Lung (tissue), 12 donors: ENCODE data around the gene EXOC6B. TPM values are rescaled to one million over a fixed set of nuclear protein-coding genes. Genes with fewer than 3 reads are reported as not detected.

Source experiments
- ATAC-seq: fragments of 200-7000 bp; cut with Tn5 transposase; one replicate; pipeline ENCODE4 v1.9.1; 2020; ENCODE audit warnings: moderate number of reproducible peaks; ENCODE audit not compliant: insufficient read depth, low FRiP score
- DNase-seq, 3 donors: peaks; one replicate each; pipeline ENCODE4 v3.0.0-alpha.2; 2013 to 2017
- H3K27ac ChIP-seq, 2 donors: one replicate each; pipeline ENCODE4 v1.5.1; 2013; ENCODE audit warnings: mild to moderate bottlenecking in 2 of 2, moderate library complexity in 2 of 2, control low read depth in 1 of 2, inconsistent platforms in 1 of 2, low read depth in 1 of 2, low read length in 1 of 2
- H3K27me3 ChIP-seq, 3 donors: one replicate each; pipeline ENCODE4 v1.5.1; 2013; ENCODE audit warnings: low read length in 2 of 3; ENCODE audit not compliant: control insufficient read depth in 3 of 3, insufficient read depth in 3 of 3
- H3K36me3 ChIP-seq, 4 donors: one replicate each; pipeline ENCODE4 v1.5.1; 2013; ENCODE audit warnings: low read length in 4 of 4, mild to moderate bottlenecking in 1 of 4, moderate library complexity in 1 of 4; ENCODE audit not compliant: control insufficient read depth in 4 of 4, insufficient read depth in 4 of 4
- H3K4me1 ChIP-seq, 5 donors: one replicate each; pipeline ENCODE4 v1.5.1; 2013; ENCODE audit warnings: low read length in 5 of 5, mild to moderate bottlenecking in 2 of 5, moderate library complexity in 1 of 5; ENCODE audit not compliant: control insufficient read depth in 5 of 5, insufficient read depth in 5 of 5
- H3K4me3 ChIP-seq: one replicate; pipeline ENCODE4 v1.5.1; 2013; ENCODE audit warnings: mild to moderate bottlenecking, control low read depth, moderate library complexity
- H3K9ac ChIP-seq, 2 donors: one replicate each; pipeline ENCODE4 v1.5.1; 2013; ENCODE audit warnings: low read length in 2 of 2, control low read depth in 1 of 2; ENCODE audit not compliant: insufficient read depth in 1 of 2
- H3K9me3 ChIP-seq, 4 donors: one replicate each; pipeline ENCODE4 v1.5.1; 2013; ENCODE audit warnings: low read length in 3 of 4, mild to moderate bottlenecking in 1 of 4, moderate library complexity in 1 of 4; ENCODE audit not compliant: control insufficient read depth in 4 of 4, insufficient read depth in 3 of 4
- CTCF ChIP-seq: IDR thresholded peaks from 2 replicates; pipeline ENCODE4 v1.5.1; 2012; ENCODE audit warnings: mild to moderate bottlenecking; ENCODE audit errors: control extremely low read depth, extremely low read depth
- WGBS, 2 donors: extraction: QIAGEN DNeasy Blood & Tissue Kit; methylation state at CpG; one replicate each; pipeline ENCODE4 v1.1.7; 2013; 5-methylcytosine and 5-hydroxymethylcytosine counted together
- polyA plus RNA-seq, 2 donors: library from polyadenylated mRNA; stranded (reverse); fragments of 200-250 nt; gene quantifications; one replicate each; pipeline ENCODE4 v1.2.1, GENCODE V29; 2013
- total RNA-seq, 2 donors: library from RNA; depleted of rRNA in 1 of 2; stranded (reverse); fragments of >200 nt in 1 of 2; gene quantifications; one replicate each; pipeline ENCODE4 v1.2.1, GENCODE V29; 2014 to 2021
- donor health status: control.
- donor health status: control.
- donor health status: Bipolar disorder and iron deficiency.
- donor health status: healthy.
- donor health status: DM: yes; HTN: yes; CAD: no.

Gene EXOC6B
- total and polyA plus RNA-seq, 4 donors: 3.3 to 46.0 (median 12.7) TPM

- WGBS, 2 donors: 85 to 100% methylated on average over 1 of the region's 1 CpG
- Histone ChIP-seq H3K9ac (no peak overlapping the region), H3K4me3 (no peak overlapping the region), H3K4me1 (peaks cover 0 to 9% (median 0%) of the 10 kb centered on the region in 5 donors), H3K36me3 (no peaks in the 10 kb centered on the region), H3K27me3 (no peaks in the 10 kb centered on the region), H3K9me3 (peaks cover 0 to 3% (median 0%) of the 10 kb centered on the region in 4 donors), H3K27ac (no peak overlapping the region)
- TF ChIP-seq CTCF: no peak
- ATAC-seq (no peak), DNase-seq (peak in 1 of 3 donors; percentile 8)
Measured at GRCh38 chr2:72413716-72414115, 412.1 kb downstream of the EXOC6B start.

GRCh38 chr2:72412214-72412613 is 413.6 kb downstream of the EXOC6B start:
- no peak overlapping the region for H3K27ac ChIP-seq
- H3K27me3 ChIP-seq: no peaks in the 10 kb centered on the region
- WGBS, 2 donors: 60 to 75% methylated on average over 1 of the region's 1 CpG
- H3K9ac ChIP-seq: no peak overlapping the region
- no peaks in the 10 kb centered on the region for H3K36me3 ChIP-seq
- DNase-seq (no peak), ATAC-seq (no peak)
- peaks cover 0 to 9% (median 0%) of the 10 kb centered on the region in 5 donors for H3K4me1 ChIP-seq
- no peak overlapping the region for H3K4me3 ChIP-seq
- H3K9me3 ChIP-seq: peaks cover 0 to 3% (median 0%) of the 10 kb centered on the region in 4 donors
- no peak for TF ChIP-seq CTCF

- DNase-seq (no peak), ATAC-seq (no peak)
- H3K9me3 ChIP-seq: peaks cover 0 to 13% (median 2%) of the 10 kb centered on the region in 4 donors
- no peaks in the 10 kb centered on the region for H3K36me3 ChIP-seq
- H3K9ac ChIP-seq: no peak overlapping the region
- peaks cover 0 to 8% (median under 1%) of the 10 kb centered on the region in 5 donors for H3K4me1 ChIP-seq
- no peaks in the 10 kb centered on the region for H3K27me3 ChIP-seq
- no peak for TF ChIP-seq CTCF
- H3K27ac ChIP-seq: no peak overlapping the region
- H3K4me3 ChIP-seq: no peak overlapping the region
Measured at GRCh38 chr2:72399879-72400278, 426.0 kb downstream of the EXOC6B start.

- H3K36me3 ChIP-seq: no peaks in the 10 kb centered on the region
- no peak overlapping the region for H3K27ac ChIP-seq
- peaks cover 0 to 5% (median 2%) of the 10 kb centered on the region in 4 donors for H3K9me3 ChIP-seq
- no peak overlapping the region for H3K9ac ChIP-seq
- H3K4me3 ChIP-seq: no peak overlapping the region
- no peaks in the 10 kb centered on the region for H3K27me3 ChIP-seq
- DNase-seq: peak; percentile 18 to 59 (median 54)
- no peak for TF ChIP-seq CTCF
- H3K4me1 ChIP-seq: peaks cover 0 to 8% (median 5%) of the 10 kb centered on the region in 5 donors
- ATAC-seq: no peak
- WGBS, 2 donors: 72 to 79% methylated on average over 1 of the region's 1 CpG
Measured at GRCh38 chr2:72395096-72395495, 430.7 kb downstream of the EXOC6B start.
